ENCODE data around the gene INCENP.
"Not testable (repeated sequence)": the region's sequence is repeated elsewhere in the genome, so short reads cannot be mapped to it uniquely, and the experiment has no call there.

The INCENP gene

DNA sequence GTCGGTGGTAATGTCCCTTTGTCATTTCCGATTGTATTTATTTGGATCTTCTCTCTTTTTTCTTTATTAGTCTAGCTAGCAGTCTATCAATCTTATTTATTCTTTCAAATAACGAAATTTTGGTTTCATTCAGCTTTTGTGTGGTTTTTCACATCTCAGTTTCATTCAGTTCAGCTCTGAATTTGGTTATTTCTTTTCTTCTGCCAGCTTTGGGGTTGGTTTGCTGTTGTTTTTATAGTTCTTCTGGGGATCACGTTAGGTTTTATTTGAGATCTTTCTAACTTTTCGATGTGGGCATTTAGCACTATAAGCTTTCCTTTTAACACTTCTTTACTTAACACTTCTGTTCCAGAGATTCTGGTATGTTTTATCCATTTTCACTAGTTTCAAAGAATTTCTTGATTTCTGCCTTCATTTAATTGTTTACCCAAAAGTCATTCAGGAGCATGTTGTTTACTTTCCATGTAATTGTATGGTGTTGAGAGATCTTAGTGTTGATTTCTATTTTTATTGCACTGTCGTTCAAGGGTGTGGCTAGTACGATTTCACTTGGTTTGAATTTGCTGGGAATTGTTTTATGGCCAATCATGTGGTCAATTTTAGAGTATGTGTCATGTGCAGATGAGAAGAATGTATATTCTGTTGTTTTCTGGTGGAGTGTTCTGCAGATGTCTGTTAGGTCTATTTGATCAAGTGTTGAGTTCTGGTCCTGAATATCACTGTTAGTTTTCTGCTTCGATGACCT lies 58.5 kb downstream of the INCENP start:
- no peaks in the 10 kb centered on the region for H3K9me3 ChIP-seq
- no peak overlapping the region for H3K4me2 ChIP-seq
- H3K4me1 ChIP-seq = no peaks in the 10 kb centered on the region
- H4K20me1 ChIP-seq = no peaks in the 10 kb centered on the region
- no peaks in the 10 kb centered on the region for H3K36me3 ChIP-seq
- no peak for TF ChIP-seq Cebpa-rat (IDR thresholded peaks at IDR 0.05)
- H3K4me3 ChIP-seq = no peak overlapping the region
- no peak overlapping the region for H3K9ac ChIP-seq
- H3K27me3 ChIP-seq = no peaks in the 10 kb centered on the region
- H3K27ac ChIP-seq = no peak overlapping the region

DNA sequence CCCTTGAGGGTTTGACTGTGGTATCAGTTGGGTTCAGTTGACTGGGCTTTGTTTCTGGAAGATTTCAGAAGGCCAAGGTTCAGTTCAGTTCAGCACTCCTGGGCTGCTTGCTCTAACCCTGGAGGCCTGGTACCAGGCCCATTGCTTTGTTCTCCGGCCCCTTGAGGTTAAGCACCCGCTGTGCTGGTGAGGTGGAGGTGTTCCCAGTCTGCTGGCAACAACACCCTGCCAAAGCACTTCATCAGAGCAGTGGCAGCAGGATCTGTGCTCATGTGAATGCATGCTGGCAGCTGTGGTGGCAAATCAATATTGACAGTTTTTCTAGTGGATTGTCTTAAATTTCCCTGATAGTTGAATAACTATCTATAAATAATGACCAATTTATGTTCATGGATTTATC lies 62.4 kb downstream of the INCENP start:
- Histone ChIP-seq H3K9me3 (no peaks in the 10 kb centered on the region), H3K4me1 (no peaks in the 10 kb centered on the region), H3K9ac (no peak overlapping the region), H3K27me3 (no peaks in the 10 kb centered on the region), H4K20me1 (no peaks in the 10 kb centered on the region), H3K4me3 (no peak overlapping the region), H3K36me3 (no peaks in the 10 kb centered on the region), H3K27ac (no peak overlapping the region), H3K4me2 (no peak overlapping the region)
- no peak for TF ChIP-seq Cebpa-rat (IDR thresholded peaks at IDR 0.05)

DNA sequence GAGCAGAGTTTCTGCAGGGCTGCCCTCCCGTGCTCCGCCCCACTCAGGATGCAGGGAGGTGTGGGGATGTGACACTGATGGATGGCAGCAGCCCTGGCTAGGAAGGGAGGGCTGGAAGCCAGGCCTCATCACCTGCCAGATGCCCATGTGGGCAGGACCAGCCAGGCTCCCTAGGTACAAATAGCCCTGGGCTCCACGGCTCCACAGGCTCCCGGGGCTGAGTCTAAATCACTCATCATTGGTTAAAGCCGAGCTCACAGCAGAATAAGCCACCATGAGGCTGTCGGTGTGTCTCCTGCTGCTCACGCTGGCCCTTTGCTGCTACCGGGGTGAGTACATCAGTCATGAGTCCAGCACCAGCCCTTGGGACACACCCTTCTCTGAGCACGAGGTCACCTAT lies 66.2 kb downstream of the INCENP start, which contains the start of gene SCGB1D1:
Gene SCGB1D1, plus strand, starts transcription at position 206 of the 400 bp plus-strand sequence. Its CDS starts 69 bp downstream, at position 275.
- no peaks in the 10 kb centered on the region for H3K27me3 ChIP-seq
- no peaks in the 10 kb centered on the region for H3K36me3 ChIP-seq
- no peaks in the 10 kb centered on the region for H3K9me3 ChIP-seq
- H3K9ac ChIP-seq = no peak within 1 kb of the TSS
- no peaks in the 10 kb centered on the region for H4K20me1 ChIP-seq
- no peak within 1 kb of the TSS for H3K4me3 ChIP-seq
- TF ChIP-seq Cebpa-rat (IDR thresholded peaks at IDR 0.05) = no peak
- no peaks in the 10 kb centered on the region for H3K4me1 ChIP-seq
- no peak within 1 kb of the TSS for H3K27ac ChIP-seq
- no peak within 1 kb of the TSS for H3K4me2 ChIP-seq

DNA sequence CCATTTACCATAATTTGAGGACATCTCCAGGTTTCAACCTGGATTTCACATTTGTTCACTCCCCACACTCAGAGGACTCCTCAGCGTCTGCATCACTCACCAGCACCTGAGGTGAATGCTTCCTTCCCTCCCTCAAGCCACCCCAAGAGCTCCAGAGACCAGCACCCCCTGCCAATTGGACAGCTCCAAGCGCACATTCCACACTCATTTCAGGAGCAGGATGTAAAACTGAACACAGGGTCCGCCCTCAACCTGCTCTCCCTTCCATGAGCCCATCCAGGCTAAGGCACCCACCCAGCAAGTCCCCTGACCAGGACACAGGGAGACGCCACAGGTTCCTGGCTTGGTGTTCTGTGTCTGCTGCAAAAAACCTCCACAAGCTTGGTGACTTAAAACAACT lies 70.1 kb downstream of the INCENP start:
- H3K36me3 ChIP-seq = no peaks in the 10 kb centered on the region
- no peak overlapping the region for H3K4me2 ChIP-seq
- H3K4me3 ChIP-seq = no peak overlapping the region
- no peaks in the 10 kb centered on the region for H3K27me3 ChIP-seq
- H3K4me1 ChIP-seq = no peaks in the 10 kb centered on the region
- TF ChIP-seq Cebpa-rat (IDR thresholded peaks at IDR 0.05) = no peak
- no peak overlapping the region for H3K9ac ChIP-seq
- no peaks in the 10 kb centered on the region for H4K20me1 ChIP-seq
- H3K9me3 ChIP-seq = no peaks in the 10 kb centered on the region
- no peak overlapping the region for H3K27ac ChIP-seq

DNA sequence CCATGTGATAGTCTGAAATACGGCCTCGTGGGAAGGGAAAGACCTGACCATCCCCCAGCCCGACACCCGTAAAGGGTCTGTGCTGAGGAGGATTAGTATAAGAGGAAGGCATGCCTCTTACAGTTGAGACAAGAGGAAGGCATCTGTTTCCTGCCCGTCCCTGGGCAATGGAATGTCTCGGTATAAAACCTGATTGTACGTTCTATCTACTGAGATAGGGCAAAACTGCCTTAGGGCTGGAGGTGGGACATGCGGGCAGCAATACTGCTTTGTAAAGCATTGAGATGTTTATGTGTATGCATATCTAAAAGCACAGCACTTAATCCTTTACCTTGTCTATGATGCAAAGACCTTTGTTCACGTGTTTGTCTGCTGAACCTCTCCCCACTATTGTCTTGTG lies 71.2 kb downstream of the INCENP start:
- not testable (repeated sequence) for H3K4me1 ChIP-seq, H3K27ac ChIP-seq, H3K9me3 ChIP-seq, H3K4me2 ChIP-seq, H3K9ac ChIP-seq, H4K20me1 ChIP-seq, H3K27me3 ChIP-seq, H3K36me3 ChIP-seq, H3K4me3 ChIP-seq

DNA sequence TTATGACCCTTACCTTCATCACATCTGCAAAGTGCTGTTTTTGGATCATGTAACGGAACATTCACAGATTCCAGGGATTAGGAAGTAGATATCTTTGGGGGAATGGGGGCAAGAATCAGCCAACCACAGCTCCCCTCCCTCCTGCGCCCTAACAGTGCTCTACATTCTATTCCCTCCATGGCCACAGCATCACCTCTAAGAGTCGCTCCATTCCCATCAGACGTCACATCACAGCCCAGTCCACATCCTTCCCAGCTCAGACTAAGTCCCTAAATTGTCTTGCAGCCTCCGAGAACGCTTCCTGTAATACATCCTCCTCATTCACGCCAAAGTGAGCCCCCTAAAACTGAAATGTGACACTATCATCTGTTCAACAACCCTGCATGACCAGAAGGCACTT lies 72.1 kb downstream of the INCENP start:
- Histone ChIP-seq H3K27me3 (no peaks in the 10 kb centered on the region), H3K9ac (no peak overlapping the region), H3K36me3 (no peaks in the 10 kb centered on the region), H3K4me3 (no peak overlapping the region), H3K4me2 (no peak overlapping the region), H3K9me3 (no peaks in the 10 kb centered on the region), H3K27ac (no peak overlapping the region), H4K20me1 (no peaks in the 10 kb centered on the region), H3K4me1 (no peaks in the 10 kb centered on the region)
- no peak for TF ChIP-seq Cebpa-rat (IDR thresholded peaks at IDR 0.05)

DNA sequence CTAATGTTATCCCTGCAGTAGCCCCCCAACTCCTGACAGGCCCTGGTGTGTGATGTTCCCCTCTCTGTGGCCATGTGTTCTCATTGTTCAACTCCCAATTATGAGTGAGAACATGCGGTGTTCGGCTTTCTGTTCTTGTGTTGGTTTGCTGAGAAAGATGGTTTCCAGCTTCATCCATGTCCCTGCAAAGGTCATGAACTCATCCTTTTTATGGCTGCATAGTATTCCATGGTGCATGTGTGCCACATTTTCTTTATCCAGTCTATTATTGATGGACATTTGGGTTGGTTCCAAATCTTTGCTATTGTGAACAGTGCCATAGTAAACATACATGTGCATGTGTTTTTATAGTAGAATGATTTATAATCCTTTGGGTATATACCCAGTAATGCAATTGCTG lies 73.6 kb downstream of the INCENP start:
- H3K4me2 ChIP-seq, H3K36me3 ChIP-seq, H3K27me3 ChIP-seq, H3K9ac ChIP-seq, H4K20me1 ChIP-seq, H3K4me3 ChIP-seq, H3K4me1 ChIP-seq, H3K9me3 ChIP-seq, H3K27ac ChIP-seq: not testable (repeated sequence)

DNA sequence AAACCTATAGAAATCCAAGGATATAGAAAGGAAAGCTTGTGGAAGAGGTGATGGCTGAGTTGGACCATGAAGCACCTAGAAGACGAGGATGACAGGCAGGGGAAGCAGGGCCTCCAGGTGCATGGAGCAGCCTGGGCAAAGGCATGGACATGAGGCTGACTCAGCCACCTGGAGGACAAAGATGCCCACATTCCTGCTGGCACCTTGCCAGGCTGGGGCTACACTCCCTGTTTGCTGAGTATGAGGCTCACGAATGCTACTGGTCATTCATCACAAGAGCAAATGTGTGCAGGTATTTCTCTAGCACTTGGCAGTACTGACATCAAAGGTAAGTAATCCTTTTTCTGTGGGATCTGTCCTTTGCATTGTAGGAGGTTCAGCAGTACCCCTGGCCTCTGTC lies 77.6 kb downstream of the INCENP start:
- Histone ChIP-seq H3K4me3 (no peak overlapping the region), H3K9ac (no peak overlapping the region), H3K27ac (no peak overlapping the region), H3K36me3 (no peaks in the 10 kb centered on the region), H3K4me1 (no peaks in the 10 kb centered on the region), H3K9me3 (no peaks in the 10 kb centered on the region), H3K27me3 (no peaks in the 10 kb centered on the region), H4K20me1 (no peaks in the 10 kb centered on the region), H3K4me2 (no peak overlapping the region)
- TF ChIP-seq Cebpa-rat (IDR thresholded peaks at IDR 0.05) = no peak
